G401 (cell line): ENCODE data around the gene SNRPD2. TPM values are rescaled to one million over a fixed set of nuclear protein-coding genes. Genes with fewer than 3 reads are reported as not detected.

ENCODE experiments used
- DNase-seq: peaks from one replicate; pipeline ENCODE4 v3.0.0-alpha.2; 2015; ENCODE audit warnings: low spot score
- in situ Hi-C: cut with HindIII; loops from 2 replicates; pipeline ENCODE4 v1.10.0; 2016; ENCODE audit warnings: low sequenced_read_pairs, mixed read lengths
- total RNA-seq: library from RNA; depleted of rRNA; stranded (reverse); fragments of >200 nt; shearing (Covaris generic); gene quantifications from 2 replicates; pipeline ENCODE4 v1.2.3, GENCODE V29; 2014

The SNRPD2 gene
- total RNA-seq, 1 experiment from 2014 or later, result 394 TPM

GRCh38 chr19:45663800-45664199, 28.0 kb downstream of the SNRPD2 start:
- no peak for DNase-seq
- in situ Hi-C loops, result no loop called here

GRCh38 chr19:45660636-45661035, 31.1 kb downstream of the SNRPD2 start:
- in situ Hi-C loops, result no loop called here
- DNase-seq, result no peak

GRCh38 chr19:45659096-45659729, 32.5 kb downstream of the SNRPD2 start:
- in situ Hi-C loops, result no loop called here
- no peak for DNase-seq

GRCh38 chr19:45657520-45658167, 34.1 kb downstream of the SNRPD2 start:
- in situ Hi-C loops, result no loop called here
- no peak for DNase-seq

GRCh38 chr19:45655073-45655472, 36.7 kb downstream of the SNRPD2 start:
- no peak for DNase-seq
- in situ Hi-C loops, result no loop called here

GRCh38 chr19:45653634-45654033, 38.1 kb downstream of the SNRPD2 start:
- in situ Hi-C loops, result no loop called here
- no peak for DNase-seq

- in situ Hi-C loops, result no loop called here
- no peak for DNase-seq
Observed at GRCh38 chr19:45650722-45651121, 41.0 kb downstream of the SNRPD2 start.

GRCh38 chr19:45646345-45646698, 45.4 kb downstream of the SNRPD2 start:
- no peak for DNase-seq
- in situ Hi-C loops, result no loop called here

- DNase-seq, result peak; percentile 98
- in situ Hi-C loops, result no loop called here
Observed at GRCh38 chr19:45645631-45646344, 46.0 kb downstream of the SNRPD2 start.

- in situ Hi-C loops, result no loop called here
- no peak for DNase-seq
Observed at GRCh38 chr19:45645068-45645630, 46.6 kb downstream of the SNRPD2 start.

GRCh38 chr19:45643927-45644771, 47.6 kb downstream of the SNRPD2 start:
- in situ Hi-C loops, result no loop called here

GRCh38 chr19:45643024-45643926, 48.5 kb downstream of the SNRPD2 start:
- in situ Hi-C loops, result no loop called here
- DNase-seq, result peak; percentile 88

More at GRCh38 chr19:45643927-45644771, 47.6 kb downstream of the SNRPD2 start:
- DNase-seq, result peak; percentile 47

GRCh38 chr19:45641274-45642105, 50.3 kb downstream of the SNRPD2 start:
- in situ Hi-C loops, result no loop called here
- DNase-seq, result peak; percentile 76

GRCh38 chr19:45640849-45641273, 50.9 kb downstream of the SNRPD2 start:
- DNase-seq, result peak; percentile 37
- in situ Hi-C loops, result no loop called here

GRCh38 chr19:45638930-45639729, 52.6 kb downstream of the SNRPD2 start, which contains the start of gene EML2:
Gene EML2 (minus strand): TSS chr19:45639397. CDS start chr19:45639376, 21 bp downstream.
- in situ Hi-C loops, result no loop called here
- DNase-seq, result no peak

GRCh38 chr19:45637890-45638667, 53.7 kb downstream of the SNRPD2 start:
- no peak for DNase-seq
- in situ Hi-C loops, result no loop called here
